ENCODE data around the gene CIAO3. TPM values are rescaled to one million over a fixed set of nuclear protein-coding genes. Genes with fewer than 3 reads are reported as not detected.

CIAO3 gene
- total and polyA plus RNA-seq, 8 donors, result 11.1 to 72.9 (median 16.3) TPM

DNA sequence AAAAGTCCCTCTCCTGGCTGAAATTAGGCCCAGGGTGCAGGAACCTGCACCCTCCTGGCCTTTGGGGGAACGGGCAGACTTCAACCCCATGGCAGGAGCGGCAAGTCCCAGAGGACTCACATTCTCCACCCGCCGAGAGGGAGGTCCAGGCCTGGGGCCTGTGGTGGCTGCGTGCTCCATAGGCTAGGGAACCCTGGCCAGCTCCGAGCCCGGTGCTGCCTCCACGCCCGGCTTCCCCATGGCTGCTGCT lies 14.7 kb downstream of the CIAO3 start:
- peak overlapping the region in 1 of 4 donors; percentile 49 for H3K4me3 ChIP-seq
- 8% methylated on average over 9 of the region's 9 CpGs for WGBS, 2 donors
- peaks cover 9 to 22% (median 17%) of the 10 kb centered on the region in 3 donors for H3K4me1 ChIP-seq

GRCh38 chr16:725463-726187 lies 15.2 kb downstream of the CIAO3 start:
- TF ChIP-seq, protein P1, sequence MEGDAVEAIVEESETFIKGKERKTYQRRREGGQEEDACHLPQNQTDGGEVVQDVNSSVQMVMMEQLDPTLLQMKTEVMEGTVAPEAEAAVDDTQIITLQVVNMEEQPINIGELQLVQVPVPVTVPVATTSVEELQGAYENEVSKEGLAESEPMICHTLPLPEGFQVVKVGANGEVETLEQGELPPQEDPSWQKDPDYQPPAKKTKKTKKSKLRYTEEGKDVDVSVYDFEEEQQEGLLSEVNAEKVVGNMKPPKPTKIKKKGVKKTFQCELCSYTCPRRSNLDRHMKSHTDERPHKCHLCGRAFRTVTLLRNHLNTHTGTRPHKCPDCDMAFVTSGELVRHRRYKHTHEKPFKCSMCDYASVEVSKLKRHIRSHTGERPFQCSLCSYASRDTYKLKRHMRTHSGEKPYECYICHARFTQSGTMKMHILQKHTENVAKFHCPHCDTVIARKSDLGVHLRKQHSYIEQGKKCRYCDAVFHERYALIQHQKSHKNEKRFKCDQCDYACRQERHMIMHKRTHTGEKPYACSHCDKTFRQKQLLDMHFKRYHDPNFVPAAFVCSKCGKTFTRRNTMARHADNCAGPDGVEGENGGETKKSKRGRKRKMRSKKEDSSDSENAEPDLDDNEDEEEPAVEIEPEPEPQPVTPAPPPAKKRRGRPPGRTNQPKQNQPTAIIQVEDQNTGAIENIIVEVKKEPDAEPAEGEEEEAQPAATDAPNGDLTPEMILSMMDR (IDR thresholded peaks at IDR 0.05), result no peak
- Histone ChIP-seq H3K9me3 (no peaks in the 10 kb centered on the region), H3K36me3 (no peaks in the 10 kb centered on the region), H3K4me1 (peaks cover 9 to 22% (median 17%) of the 10 kb centered on the region in 3 donors), H3K27me3 (no peaks in the 10 kb centered on the region), H3K4me3 (no peak overlapping the region), H3K27ac (no peak overlapping the region)
- FAIRE-seq, result no peak
- intact Hi-C loops (cut with DNase I), result no loop called here
- 46 to 60% methylated on average over 23 of the region's 23 CpGs for WGBS, 2 donors
- DNase-seq, result peak in 2 of 6 donors; percentile 33 to 80
- ATAC-seq, result no peak

More for the DNA sequence above, 14.7 kb downstream of the CIAO3 start:
- ATAC-seq (no peak), DNase-seq (no peak), FAIRE-seq (no peak)
- intact Hi-C loops (cut with DNase I), result no loop called here
- Histone ChIP-seq H3K27ac (no peak overlapping the region), H3K36me3 (no peaks in the 10 kb centered on the region), H3K27me3 (no peaks in the 10 kb centered on the region), H3K9me3 (no peaks in the 10 kb centered on the region)
- TF ChIP-seq, protein P1 (IDR thresholded peaks at IDR 0.05), result no peak

DNA sequence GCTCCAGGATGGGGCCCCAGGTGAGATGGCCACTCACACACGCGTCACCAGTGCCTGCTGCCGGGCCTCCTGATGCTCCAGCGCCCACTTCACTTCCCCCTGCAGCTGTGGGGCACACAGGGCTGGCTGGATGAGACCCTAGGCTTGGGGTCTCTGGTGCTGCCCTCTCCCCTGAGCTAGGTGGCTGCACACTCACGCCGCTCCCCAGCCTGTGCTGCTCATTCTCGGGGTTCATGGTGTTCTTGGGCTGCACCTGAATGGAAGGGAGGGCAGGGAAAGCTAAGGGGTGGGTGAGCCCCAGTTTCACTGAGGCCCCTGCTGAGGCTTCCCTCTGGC lies 15.8 kb downstream of the CIAO3 start:
- Histone ChIP-seq H3K4me1 (peaks cover 10 to 26% (median 18%) of the 10 kb centered on the region in 3 donors), H3K9me3 (no peaks in the 10 kb centered on the region), H3K27ac (no peak overlapping the region), H3K4me3 (no peak overlapping the region), H3K36me3 (no peaks in the 10 kb centered on the region), H3K27me3 (no peaks in the 10 kb centered on the region)
- FAIRE-seq (no peak), ATAC-seq (no peak), DNase-seq (no peak)
- TF ChIP-seq, protein P1 (IDR thresholded peaks at IDR 0.05), result no peak
- intact Hi-C loops (cut with DNase I), result no loop called here
- WGBS, 2 donors, result 62 to 77% methylated on average over 7 of the region's 7 CpGs

DNA sequence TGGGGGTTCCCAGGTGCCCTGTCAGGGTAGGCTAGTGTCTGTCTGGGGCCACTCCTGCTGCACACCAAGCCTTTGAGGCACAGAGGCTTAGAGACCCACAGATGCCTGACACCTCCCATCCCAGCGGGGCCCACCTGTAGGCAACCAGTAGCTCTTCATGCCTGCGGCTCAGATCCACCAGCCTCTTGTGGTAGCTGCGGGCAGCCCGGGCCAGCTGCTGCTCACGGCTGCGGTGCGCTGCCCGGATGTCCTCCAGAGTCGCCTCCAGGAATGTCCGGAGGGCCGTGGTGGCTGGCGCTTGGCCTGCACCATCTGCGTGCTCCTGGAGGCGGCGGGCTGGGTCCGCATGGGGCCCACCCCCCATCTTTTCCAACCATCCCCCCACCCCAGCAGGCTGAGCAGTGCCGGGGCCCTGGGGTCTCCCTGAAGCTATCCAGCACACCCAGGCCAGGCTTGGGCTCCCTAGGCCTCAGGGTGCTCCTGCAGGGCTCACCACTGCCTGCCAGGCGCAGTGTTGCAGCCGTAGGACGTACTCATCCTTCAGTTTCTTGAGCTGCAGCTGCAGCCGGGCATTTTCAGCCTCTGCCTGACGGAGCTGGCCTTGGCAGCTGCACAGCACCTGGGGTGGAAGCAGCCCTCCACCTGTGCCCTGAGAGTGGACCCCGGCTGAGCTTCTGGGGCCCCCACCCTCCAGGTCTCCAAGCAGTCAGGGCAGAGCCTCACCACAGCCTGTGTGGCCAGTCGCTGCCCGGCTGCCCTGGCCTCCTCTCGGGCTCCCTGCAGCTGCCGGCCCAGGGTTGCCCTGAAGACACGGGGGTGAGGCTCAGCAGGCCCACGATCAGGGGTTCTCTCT lies 16.4 kb downstream of the CIAO3 start:
- no peak for ATAC-seq
- Histone ChIP-seq H3K4me1 (peaks cover 15 to 32% (median 24%) of the 10 kb centered on the region in 3 donors), H3K27me3 (no peaks in the 10 kb centered on the region)

More for the DNA sequence above, 16.4 kb downstream of the CIAO3 start:
- no peak overlapping the region for H3K27ac ChIP-seq
- no peaks in the 10 kb centered on the region for H3K9me3 ChIP-seq
- no peaks in the 10 kb centered on the region for H3K36me3 ChIP-seq
- WGBS, 2 donors, result 58 to 61% methylated on average over 26 to 29 of the region's 29 CpGs
- FAIRE-seq (no peak), DNase-seq (peak in 2 of 6 donors; percentile 37 to 78)
- intact Hi-C loops (cut with DNase I), result no loop called here
- no peak overlapping the region for H3K4me3 ChIP-seq
- TF ChIP-seq, protein P1 (IDR thresholded peaks at IDR 0.05), result no peak

Data from pancreas (tissue), 10 donors.